GM12892 (cell line): Measurements from ENCODE around the gene GAA.

Experiments used
- DNase-seq: peaks from one replicate; pipeline ENCODE4 v3.0.0; 2011; ENCODE audit not compliant: insufficient read length
- FAIRE-seq: peaks from 2 replicates; lab custom pipeline; 2011; peaks lifted over from hg19 to GRCh38; lab: Jason Lieb, UNC
- POLR2A ChIP-seq: IDR thresholded peaks from 2 replicates; pipeline ENCODE4 v1.6.1; 2011; ENCODE audit warnings: low read depth, low read length, control low read depth
- POLR2AphosphoS5 ChIP-seq: IDR thresholded peaks from 2 replicates; pipeline ENCODE4 v1.6.1; 2011; ENCODE audit warnings: low read depth, low read length, control low read depth
- TAF1 ChIP-seq: IDR thresholded peaks from 2 replicates; pipeline ENCODE4 v1.6.1; 2011; ENCODE audit warnings: low read depth, mild to moderate bottlenecking, control low read depth, low read length, borderline replicate concordance

The GAA gene

DNA sequence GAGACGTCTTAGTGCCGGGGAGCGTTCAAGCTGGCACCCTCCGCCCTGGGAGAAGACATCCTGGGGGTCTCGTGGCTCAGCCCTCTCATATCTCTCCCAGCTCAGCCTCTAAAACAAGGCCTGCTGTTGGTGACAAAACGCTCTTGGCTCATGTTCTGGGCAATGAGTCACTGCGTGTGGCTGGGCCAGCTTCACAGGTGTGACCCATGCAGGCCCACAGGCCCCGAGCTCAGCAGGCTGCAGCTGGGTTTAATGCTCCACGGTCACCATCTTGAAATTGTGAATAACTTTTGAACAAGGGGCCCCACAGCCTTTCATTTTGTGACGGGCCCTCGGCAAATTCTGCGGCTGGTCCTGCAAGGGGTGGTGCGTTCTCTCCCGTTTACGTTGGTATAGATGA, 22.4 kb downstream of the GAA start:
- TF ChIP-seq TAF1 = no peak
- TF ChIP-seq POLR2AphosphoS5 = no peak
- TF ChIP-seq POLR2A = no peak
- DNase-seq = no peak
- no peak for FAIRE-seq

DNA sequence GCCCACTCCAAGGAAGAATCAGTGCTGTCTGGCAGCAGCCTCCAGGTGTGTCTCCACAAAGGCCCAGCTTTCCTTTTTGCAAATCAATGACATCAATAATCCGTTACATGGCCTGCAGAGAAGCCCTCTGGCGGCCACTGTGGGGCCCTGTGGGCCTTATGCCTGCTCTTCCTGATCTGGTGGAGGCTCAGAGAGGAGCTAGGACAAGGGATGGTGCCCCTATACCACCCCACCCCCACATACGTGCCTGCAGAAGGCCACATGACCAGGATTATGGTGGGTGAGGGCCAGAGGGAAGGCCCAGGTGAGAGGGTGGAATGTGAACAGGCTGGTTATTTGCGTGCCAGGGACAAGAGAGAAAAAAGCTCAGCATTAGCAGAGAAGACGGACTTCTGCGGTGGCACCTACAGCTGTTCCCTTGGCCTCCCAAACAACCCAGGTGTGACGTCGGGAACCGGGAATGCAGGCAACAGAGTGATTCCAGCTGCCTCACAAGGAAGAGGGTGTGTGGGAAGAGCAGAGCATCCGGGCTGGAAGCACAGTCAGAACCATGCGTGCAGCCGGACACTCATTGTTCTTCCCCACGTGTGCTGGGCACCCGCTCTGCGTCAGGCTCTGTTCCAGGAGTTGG, 23.1 kb downstream of the GAA start:
- no peak for FAIRE-seq
- TF ChIP-seq TAF1 (no peak), POLR2AphosphoS5 (no peak), POLR2A (no peak)

DNA sequence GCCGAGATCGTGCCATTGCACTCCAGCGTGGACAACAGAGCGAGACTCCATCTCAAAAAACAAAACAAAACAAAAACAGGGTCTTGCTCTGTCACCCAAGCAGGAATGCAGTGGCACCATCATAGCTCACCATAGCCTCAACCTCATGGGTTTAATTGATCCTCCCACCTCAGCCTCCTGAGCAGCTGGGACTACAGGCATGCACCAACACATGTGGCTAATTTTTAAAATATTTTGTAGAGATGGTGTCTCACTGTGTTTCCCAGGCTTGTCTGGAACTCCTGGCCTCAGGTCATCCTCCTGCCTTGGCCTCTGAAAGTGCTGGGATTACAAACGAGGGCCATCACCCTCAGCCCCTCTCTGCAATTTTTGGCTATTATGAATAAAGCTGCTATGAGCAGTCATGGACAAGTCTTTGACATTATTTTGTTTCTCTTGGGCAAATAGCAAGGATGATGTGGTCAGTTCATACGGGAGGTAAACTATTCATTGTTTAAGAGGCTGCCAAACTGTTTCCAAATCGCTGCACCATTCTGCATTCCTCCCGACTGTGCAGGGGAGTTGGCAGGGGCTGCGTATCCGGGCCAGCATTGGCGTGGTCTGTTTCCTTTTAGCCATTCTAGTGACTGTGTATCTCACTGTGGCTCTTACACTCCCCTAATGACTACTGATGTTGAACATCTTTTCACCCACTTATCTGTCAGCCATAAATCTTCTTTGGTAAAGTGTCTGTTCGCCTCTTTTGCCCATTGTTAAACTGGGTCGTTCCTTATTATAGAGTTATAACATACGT, 24.5 kb downstream of the GAA start:
- FAIRE-seq (no peak), DNase-seq (no peak)

More for the DNA sequence above, 23.1 kb downstream of the GAA start:
- no peak for DNase-seq

DNA sequence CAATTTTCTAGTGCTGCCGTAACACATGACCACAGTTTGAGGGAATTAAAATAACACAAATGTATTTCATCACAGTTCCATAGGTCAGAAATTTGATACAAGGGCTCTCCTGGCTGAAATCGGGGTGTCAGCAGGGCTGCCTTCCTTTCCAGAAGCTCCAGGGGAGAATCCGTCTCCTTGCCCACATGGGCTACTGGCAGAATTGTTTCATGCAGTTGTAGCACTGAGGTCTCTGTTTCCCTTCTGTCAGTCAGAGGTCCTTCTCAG, 25.0 kb downstream of the GAA start:
- TF ChIP-seq POLR2AphosphoS5 (no peak), TAF1 (no peak), POLR2A (no peak)
- DNase-seq (no peak), FAIRE-seq (no peak)

More for the DNA sequence above, 24.5 kb downstream of the GAA start:
- TF ChIP-seq POLR2A (no peak), TAF1 (no peak), POLR2AphosphoS5 (no peak)

DNA sequence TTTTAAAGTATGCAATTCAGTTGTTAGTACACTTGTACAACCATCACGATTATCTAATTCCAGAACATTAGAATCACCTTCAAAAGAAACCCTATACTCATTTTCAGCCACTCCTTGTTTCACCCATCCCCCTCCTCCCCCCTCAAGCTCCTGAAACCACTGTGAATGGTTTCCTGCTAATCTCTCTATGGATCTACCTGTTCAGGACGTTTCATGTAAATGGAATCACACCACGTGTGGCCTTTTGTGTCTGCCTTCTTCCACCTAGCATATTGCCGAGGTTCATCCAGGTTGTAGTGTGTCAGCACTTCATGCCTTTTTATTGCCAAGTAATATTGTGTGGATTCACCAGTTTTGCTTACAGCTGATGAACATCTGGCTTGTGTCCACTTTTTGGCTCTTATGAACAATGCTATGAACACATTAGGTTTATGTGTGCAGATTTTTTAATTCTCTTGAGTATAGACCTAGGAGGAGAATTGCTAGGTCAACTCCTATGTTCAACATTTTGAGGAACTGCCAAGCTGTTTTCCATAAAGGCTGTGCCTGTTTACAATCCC, 27.7 kb downstream of the GAA start:
- DNase-seq (no peak), FAIRE-seq (no peak)
- TF ChIP-seq POLR2AphosphoS5 (no peak), POLR2A (no peak), TAF1 (no peak)

DNA sequence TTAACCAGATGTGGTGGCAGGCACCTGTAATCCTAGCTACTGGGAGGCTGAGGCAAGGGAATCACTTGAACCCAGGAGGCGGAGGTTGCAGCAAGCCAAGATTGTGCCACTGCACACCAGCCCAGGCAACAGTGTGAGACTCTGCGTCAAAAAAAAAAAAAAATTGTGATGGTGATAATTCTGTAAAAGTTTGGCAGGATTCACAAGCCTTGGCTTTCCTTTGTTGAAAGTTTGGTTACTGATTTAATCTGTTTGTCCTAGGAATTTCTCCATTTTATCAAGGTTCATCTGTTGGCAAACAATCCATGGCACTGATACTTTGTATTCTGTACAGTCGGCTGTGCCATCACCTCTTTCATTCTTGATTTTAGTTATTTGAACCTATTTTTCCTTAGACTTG, 29.6 kb downstream of the GAA start:
- DNase-seq (no peak), FAIRE-seq (no peak)
- TF ChIP-seq TAF1 (no peak), POLR2A (no peak), POLR2AphosphoS5 (no peak)

DNA sequence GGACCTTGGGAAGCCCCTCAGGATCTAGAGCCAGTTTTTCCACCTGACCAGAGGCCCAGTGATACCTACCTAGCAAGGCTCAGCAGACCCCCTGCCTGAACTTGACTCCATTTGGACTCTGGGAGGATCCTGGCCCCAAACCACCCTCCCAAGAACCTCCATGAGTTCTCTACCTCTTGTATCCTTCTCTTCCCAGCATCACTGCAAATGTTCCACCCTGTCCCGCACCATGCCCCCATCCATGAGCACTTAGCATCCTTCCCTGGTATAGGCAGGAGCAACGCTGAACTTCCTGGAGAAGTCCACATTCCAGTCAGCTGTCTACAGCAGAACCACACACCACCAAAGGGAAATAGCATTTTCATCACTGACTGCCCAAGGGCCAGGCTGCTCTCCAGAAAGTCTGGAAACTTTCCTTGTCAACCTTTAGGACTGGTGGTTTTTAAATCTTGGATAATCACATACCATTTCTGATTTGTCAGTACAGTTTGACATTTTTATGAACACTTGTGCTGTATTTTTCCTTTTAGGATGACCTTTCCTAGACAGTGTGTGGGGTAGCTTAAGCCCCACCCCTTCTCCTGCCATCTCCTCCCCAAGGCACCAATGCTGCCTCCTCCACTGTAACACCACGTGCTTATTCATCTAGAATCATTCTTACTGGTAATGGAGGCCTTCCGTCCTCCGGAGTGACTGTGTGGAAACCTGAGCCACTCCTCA, 31.7 kb downstream of the GAA start:
- no peak for FAIRE-seq
- no peak for DNase-seq
- TF ChIP-seq TAF1 (no peak), POLR2AphosphoS5 (0 out of 2 replicates have a peak, but pooled peaks have one; percentile 28)

DNA sequence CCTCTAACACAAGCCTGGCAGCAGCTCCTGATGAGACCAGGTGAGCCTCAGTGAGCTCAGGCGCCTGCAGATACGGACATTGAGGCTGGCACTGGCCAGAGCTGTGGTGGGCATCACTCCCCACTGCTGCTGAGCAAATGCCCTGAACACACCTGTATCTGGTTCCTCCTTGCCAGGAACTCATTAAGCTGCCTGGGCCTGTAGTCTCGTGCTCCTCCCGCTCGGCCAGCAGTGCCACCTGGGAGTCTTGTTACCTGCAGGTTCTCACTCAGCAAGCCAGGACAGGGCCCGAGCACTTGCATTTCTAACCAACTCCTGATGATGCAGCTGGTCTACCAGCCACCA, 32.2 kb downstream of the GAA start:
- no peak for DNase-seq
- no peak for FAIRE-seq
- TF ChIP-seq TAF1 (no peak), POLR2AphosphoS5 (no peak), POLR2A (no peak)

DNA sequence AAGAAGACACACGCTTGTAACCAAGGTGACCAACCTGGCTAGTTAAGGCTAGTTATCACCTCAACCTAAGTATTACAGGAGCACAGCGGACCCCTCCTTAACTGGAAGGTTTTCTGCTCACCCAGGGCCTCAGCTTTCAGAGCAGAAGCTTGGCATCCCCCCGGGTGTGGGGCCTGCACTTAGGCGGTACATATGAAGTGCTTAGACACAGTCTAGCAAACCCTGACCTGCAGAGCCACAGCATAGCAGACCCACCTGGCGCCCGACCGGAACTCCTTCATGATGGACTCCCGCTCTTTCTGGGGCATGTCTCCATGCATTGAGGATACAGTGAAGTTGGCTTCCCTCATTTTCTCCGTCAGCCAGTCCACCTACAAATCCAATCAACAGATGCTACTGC, 35.8 kb downstream of the GAA start:
- TF ChIP-seq POLR2A = no peak
- TF ChIP-seq POLR2AphosphoS5 = no peak
- TF ChIP-seq TAF1 = no peak
- FAIRE-seq = no peak
- no peak for DNase-seq

DNA sequence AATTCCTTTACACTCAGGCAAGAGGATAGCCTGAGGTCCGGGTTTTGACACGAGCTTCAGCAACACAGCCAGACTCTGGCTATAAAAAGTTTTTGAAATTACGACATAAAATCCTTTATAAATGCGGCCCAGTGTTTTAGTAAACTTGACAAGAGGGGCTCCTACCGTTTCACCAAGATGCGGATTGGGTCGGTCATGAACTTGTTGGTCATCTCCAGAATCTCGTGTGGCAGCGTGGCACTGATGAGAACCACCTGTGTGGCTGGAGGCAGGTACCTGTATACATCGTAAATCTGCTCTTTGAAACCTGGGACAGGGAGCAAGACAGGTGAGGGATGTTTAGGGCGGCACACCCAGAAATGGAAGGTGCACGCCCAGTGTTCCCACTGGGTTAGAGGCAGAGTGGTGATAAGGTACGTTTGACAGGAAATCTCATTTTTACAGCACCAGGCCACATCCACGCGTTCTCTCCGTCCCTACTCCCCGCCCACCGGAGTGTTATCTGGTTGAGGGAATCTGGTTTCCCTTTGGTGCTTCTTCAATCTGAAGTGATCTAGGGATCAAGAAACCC, 37.6 kb downstream of the GAA start:
- no peak for TF ChIP-seq POLR2AphosphoS5
- no peak for TF ChIP-seq POLR2A
- TF ChIP-seq TAF1 = no peak
- FAIRE-seq = no peak
- no peak for DNase-seq
